GM12875 (cell line): Measurements from ENCODE around the gene HES4.

Experiments used
- H3K4me3 ChIP-seq: one replicate; pipeline ENCODE4 v1.5.1; 2011; ENCODE audit warnings: low read depth, low read length, control low read depth
- TF ChIP-seq, protein P1 (sequence below): IDR thresholded peaks from 2 replicates; pipeline ENCODE4 v1.5.1; 2011; ENCODE audit warnings: low read depth, mild to moderate bottlenecking, control low read depth, inconsistent platforms, low read length, moderate library complexity, borderline replicate concordance; ENCODE audit not compliant: insufficient read depth

The HES4 gene

DNA sequence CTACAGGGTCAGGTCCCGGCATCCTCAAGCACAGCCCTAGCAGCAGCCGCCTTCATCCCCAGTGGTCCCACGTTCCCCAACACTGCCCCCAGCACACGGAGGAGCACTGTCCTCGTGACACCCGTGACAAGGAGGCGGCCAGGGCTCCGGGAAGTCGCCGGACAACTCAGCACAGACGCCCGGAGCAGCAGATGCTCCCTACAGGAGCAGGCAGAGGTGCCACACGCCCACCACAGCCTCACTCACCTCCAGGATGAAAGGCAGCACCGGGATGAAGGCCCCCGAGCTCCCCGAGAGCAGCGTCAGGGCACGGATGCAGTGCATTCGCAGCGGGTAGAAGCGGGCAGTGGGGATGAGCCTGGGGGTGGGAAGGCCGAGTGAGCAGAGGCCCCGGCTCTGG is 49.0 kb downstream of the HES4 start:
- TF ChIP-seq, protein P1, sequence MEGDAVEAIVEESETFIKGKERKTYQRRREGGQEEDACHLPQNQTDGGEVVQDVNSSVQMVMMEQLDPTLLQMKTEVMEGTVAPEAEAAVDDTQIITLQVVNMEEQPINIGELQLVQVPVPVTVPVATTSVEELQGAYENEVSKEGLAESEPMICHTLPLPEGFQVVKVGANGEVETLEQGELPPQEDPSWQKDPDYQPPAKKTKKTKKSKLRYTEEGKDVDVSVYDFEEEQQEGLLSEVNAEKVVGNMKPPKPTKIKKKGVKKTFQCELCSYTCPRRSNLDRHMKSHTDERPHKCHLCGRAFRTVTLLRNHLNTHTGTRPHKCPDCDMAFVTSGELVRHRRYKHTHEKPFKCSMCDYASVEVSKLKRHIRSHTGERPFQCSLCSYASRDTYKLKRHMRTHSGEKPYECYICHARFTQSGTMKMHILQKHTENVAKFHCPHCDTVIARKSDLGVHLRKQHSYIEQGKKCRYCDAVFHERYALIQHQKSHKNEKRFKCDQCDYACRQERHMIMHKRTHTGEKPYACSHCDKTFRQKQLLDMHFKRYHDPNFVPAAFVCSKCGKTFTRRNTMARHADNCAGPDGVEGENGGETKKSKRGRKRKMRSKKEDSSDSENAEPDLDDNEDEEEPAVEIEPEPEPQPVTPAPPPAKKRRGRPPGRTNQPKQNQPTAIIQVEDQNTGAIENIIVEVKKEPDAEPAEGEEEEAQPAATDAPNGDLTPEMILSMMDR, result no peak
- no peak overlapping the region for H3K4me3 ChIP-seq

DNA sequence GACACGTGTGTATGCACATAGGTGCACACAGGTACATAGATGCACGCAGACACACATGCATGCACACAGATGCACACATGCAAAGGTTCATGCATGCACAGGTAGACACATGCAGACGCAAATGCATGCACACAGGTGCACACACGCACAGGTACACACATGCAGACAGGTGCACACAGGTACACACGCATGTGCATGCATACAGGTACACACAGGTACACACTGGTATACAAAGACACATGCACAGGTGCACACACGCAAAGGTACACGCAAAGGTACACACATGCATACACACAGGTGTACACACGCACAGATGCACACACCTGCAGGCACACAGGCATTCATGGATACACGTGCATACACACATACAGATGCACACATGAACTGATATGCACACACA is 49.6 kb downstream of the HES4 start:
- TF ChIP-seq, protein P1, result no peak
- H3K4me3 ChIP-seq, result no peak overlapping the region
